Parathyroid adenoma (tissue), 2 donors: ENCODE measurements around the gene MB.
A peak's percentile ranks its signal among the peaks of the same experiment; 100 is the strongest.

ENCODE experiments used
- H2AFZ ChIP-seq: fragments of 300-600 bp; sonication (generic); one replicate; pipeline ENCODE4 v1.7.0; 2017; ENCODE audit warnings: antibody characterized with exemption, mild to moderate bottlenecking
- H3K27ac ChIP-seq: fragments of 300-600 bp; sonication (generic); one replicate; pipeline ENCODE4 v1.7.0; 2017
- H3K27me3 ChIP-seq: fragments of 300-600 bp; sonication (generic); one replicate; pipeline ENCODE4 v1.7.0; 2017; ENCODE audit warnings: low read length; ENCODE audit not compliant: control insufficient read depth, insufficient read depth
- H3K36me3 ChIP-seq: fragments of 300-600 bp; sonication (generic); one replicate; pipeline ENCODE4 v1.7.0; 2017; ENCODE audit warnings: low read length; ENCODE audit not compliant: control insufficient read depth, insufficient read depth
- H3K4me1 ChIP-seq: fragments of 300-600 bp; sonication (generic); one replicate; pipeline ENCODE4 v1.7.0; 2017; ENCODE audit warnings: control low read depth
- H3K4me2 ChIP-seq: fragments of 300-600 bp; sonication (generic); one replicate; pipeline ENCODE4 v1.7.0; 2017; ENCODE audit warnings: low read length
- H3K4me3 ChIP-seq: fragments of 300-600 bp; sonication (generic); one replicate; pipeline ENCODE4 v1.7.0; 2017; ENCODE audit warnings: low read depth, low read length
- H3K79me2 ChIP-seq: fragments of 300-600 bp; sonication (generic); one replicate; pipeline ENCODE4 v1.7.0; 2017; ENCODE audit warnings: control low read depth
- H3K9ac ChIP-seq: fragments of 300-600 bp; sonication (generic); one replicate; pipeline ENCODE4 v1.7.0; 2017; ENCODE audit warnings: mild to moderate bottlenecking
- H3K9me3 ChIP-seq: fragments of 300-600 bp; sonication (generic); one replicate; pipeline ENCODE4 v1.7.0; 2017; ENCODE audit warnings: low read length; ENCODE audit not compliant: control insufficient read depth
- TF ChIP-seq, protein P1 (sequence below): fragments of 300-600 bp; sonication (generic); IDR thresholded peaks from one replicate; pipeline ENCODE4 v1.7.0; 2017; ENCODE audit warnings: antibody characterized with exemption, mild to moderate bottlenecking
- donor health status: primary hyperparathyroidism.

The MB gene

GRCh38 chr22:35582861-35583670, 34.1 kb downstream of the MB start:
- no peak overlapping the region for H3K27ac ChIP-seq
- H3K4me2 ChIP-seq, result no peak overlapping the region
- TF ChIP-seq, protein P1, sequence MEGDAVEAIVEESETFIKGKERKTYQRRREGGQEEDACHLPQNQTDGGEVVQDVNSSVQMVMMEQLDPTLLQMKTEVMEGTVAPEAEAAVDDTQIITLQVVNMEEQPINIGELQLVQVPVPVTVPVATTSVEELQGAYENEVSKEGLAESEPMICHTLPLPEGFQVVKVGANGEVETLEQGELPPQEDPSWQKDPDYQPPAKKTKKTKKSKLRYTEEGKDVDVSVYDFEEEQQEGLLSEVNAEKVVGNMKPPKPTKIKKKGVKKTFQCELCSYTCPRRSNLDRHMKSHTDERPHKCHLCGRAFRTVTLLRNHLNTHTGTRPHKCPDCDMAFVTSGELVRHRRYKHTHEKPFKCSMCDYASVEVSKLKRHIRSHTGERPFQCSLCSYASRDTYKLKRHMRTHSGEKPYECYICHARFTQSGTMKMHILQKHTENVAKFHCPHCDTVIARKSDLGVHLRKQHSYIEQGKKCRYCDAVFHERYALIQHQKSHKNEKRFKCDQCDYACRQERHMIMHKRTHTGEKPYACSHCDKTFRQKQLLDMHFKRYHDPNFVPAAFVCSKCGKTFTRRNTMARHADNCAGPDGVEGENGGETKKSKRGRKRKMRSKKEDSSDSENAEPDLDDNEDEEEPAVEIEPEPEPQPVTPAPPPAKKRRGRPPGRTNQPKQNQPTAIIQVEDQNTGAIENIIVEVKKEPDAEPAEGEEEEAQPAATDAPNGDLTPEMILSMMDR, result peak; percentile 77
- no peaks in the 10 kb centered on the region for H3K79me2 ChIP-seq
- H3K27me3 ChIP-seq, result no peaks in the 10 kb centered on the region
- no peaks in the 10 kb centered on the region for H3K4me1 ChIP-seq
- no peaks in the 10 kb centered on the region for H3K9me3 ChIP-seq
- H2AFZ ChIP-seq, result no peak overlapping the region
- no peaks in the 10 kb centered on the region for H3K36me3 ChIP-seq
- H3K4me3 ChIP-seq, result no peak overlapping the region
- no peak overlapping the region for H3K9ac ChIP-seq

GRCh38 chr22:35582218-35582860, 34.8 kb downstream of the MB start:
- no peak overlapping the region for H3K9ac ChIP-seq
- no peak overlapping the region for H3K27ac ChIP-seq
- TF ChIP-seq, protein P1, result no peak
- H3K9me3 ChIP-seq, result no peaks in the 10 kb centered on the region
- H3K36me3 ChIP-seq, result no peaks in the 10 kb centered on the region
- no peaks in the 10 kb centered on the region for H3K4me1 ChIP-seq
- H2AFZ ChIP-seq, result no peak overlapping the region
- no peaks in the 10 kb centered on the region for H3K27me3 ChIP-seq
- H3K79me2 ChIP-seq, result no peaks in the 10 kb centered on the region
- H3K4me2 ChIP-seq, result no peak overlapping the region
- no peak overlapping the region for H3K4me3 ChIP-seq

DNA sequence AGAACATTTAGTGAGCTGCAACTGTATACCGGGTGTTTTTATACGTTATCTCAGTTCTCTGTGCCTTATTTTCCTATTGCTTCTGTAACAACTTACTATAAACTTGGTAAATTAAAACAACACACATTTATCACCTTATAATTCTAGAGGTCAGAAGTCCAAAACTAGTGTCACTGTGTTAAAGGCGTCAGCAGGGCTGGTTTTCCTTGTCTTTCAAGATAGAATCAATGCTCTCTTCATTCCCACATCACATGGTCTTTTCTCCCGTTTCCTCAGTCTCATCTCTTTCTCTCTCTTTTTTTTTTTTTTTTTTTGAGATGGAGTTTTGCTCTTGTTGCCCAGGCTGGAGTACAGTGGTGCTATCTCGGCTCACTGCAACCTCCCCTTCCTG, 36.1 kb downstream of the MB start:
- TF ChIP-seq, protein P1, result no peak
- no peaks in the 10 kb centered on the region for H3K9me3 ChIP-seq
- H3K4me2 ChIP-seq, result no peak overlapping the region
- H3K4me3 ChIP-seq, result no peak overlapping the region
- H3K4me1 ChIP-seq, result no peaks in the 10 kb centered on the region
- H2AFZ ChIP-seq, result no peak overlapping the region
- H3K79me2 ChIP-seq, result no peaks in the 10 kb centered on the region
- no peaks in the 10 kb centered on the region for H3K27me3 ChIP-seq
- no peaks in the 10 kb centered on the region for H3K36me3 ChIP-seq
- no peak overlapping the region for H3K9ac ChIP-seq
- no peak overlapping the region for H3K27ac ChIP-seq

DNA sequence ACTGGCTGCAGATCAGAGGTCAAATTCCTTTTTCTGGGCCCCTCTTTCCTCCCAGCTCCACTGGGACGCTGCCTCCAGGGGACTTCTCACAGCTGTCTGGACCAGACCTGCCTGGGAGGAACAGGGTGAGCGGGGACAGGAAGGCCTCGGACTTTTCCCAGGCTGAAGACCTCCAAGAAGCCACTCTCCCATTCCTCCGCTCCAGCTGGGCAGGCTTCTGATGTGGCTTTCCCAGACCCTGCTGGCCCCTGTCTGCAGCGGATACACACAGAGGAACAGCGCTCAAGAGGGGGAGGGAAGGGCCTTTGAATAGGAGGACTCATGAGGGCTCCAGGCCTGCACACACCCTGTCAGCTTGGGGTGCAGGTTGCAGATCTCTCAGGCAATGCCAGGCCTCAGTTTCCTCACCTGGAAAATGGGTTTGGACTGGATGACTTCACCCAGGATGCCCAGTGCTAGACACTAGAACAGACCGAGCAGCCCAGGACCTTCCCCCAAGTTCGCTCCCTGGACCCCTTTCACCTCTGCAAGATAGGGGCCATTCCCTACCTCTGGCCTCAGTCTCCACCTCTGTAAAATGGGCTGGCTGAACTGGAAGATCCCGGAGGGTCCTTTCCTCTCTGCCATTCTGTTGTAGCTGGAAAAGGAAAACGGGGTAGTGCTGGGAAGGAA, 36.6 kb downstream of the MB start:
- Histone ChIP-seq H2AFZ (no peak overlapping the region), H3K9ac (no peak overlapping the region), H3K4me2 (no peak overlapping the region), H3K27ac (no peak overlapping the region), H3K79me2 (no peaks in the 10 kb centered on the region), H3K4me1 (no peaks in the 10 kb centered on the region), H3K9me3 (no peaks in the 10 kb centered on the region), H3K36me3 (no peaks in the 10 kb centered on the region), H3K4me3 (no peak overlapping the region), H3K27me3 (no peaks in the 10 kb centered on the region)
- TF ChIP-seq, protein P1, result no peak
